Vagina (tissue), 2 donors: Measurements from ENCODE around the gene KRTAP10-3. TPM values are rescaled to one million over a fixed set of nuclear protein-coding genes. Genes with fewer than 3 reads are reported as not detected.
A peak's percentile ranks its signal among the peaks of the same experiment; 100 is the strongest.
"Not testable (repeated sequence)": the region's sequence is repeated elsewhere in the genome, so short reads cannot be mapped to it uniquely, and the experiment has no call there.

Source experiments
- DNase-seq, 2 donors: peaks; one replicate each; pipeline ENCODE4 v3.0.0-alpha.2; 2017; ENCODE audit errors: extremely low spot score in 2 of 2
- H3K27ac ChIP-seq: fragments of 200-600 bp; sonication (generic); one replicate; pipeline ENCODE4 v1.5.1; 2019
- H3K27me3 ChIP-seq: fragments of 200-600 bp; sonication (generic); one replicate; pipeline ENCODE4 v1.5.1; 2019
- H3K36me3 ChIP-seq, 2 donors: fragments of 200-600 bp; sonication (generic); one replicate each; pipeline ENCODE4 v1.5.1; 2017 to 2019
- H3K4me1 ChIP-seq: fragments of 200-600 bp; sonication (generic); one replicate; pipeline ENCODE4 v1.5.1; 2019
- H3K4me3 ChIP-seq, 2 donors: fragments of 200-600 bp; sonication (generic); 1 replicate in 1 of 2; 2 replicates in 1 of 2; pipeline ENCODE4 v1.5.1; 2016 to 2019
- H3K9me3 ChIP-seq: fragments of 200-600 bp; sonication (generic); one replicate; pipeline ENCODE4 v1.5.1; 2019
- POLR2A ChIP-seq, 2 donors: fragments of 450-650 bp; IDR thresholded peaks; one replicate each; pipeline ENCODE4 v1.6.1; 2017; ENCODE audit warnings: antibody characterized with exemption in 2 of 2, mild to moderate bottlenecking in 2 of 2, moderate library complexity in 2 of 2
- POLR2AphosphoS5 ChIP-seq, 2 donors: sonication (generic); formaldehyde crosslinking; IDR thresholded peaks; one replicate each; pipeline ENCODE4 v1.9.0; 2017; ENCODE audit warnings: antibody characterized with exemption in 2 of 2, mild to moderate bottlenecking in 2 of 2, low read depth in 1 of 2; ENCODE audit not compliant: insufficient read depth in 1 of 2
- intact Hi-C: fragments of 100-400 bp; cut with DNase I; formaldehyde crosslinking; loops from one replicate; pipeline ENCODE4 v1.15.1; 2023
- total RNA-seq: library from RNA; depleted of rRNA; stranded (reverse); fragments of >200 nt; gene quantifications from one replicate; pipeline ENCODE4 v1.2.3, GENCODE V29; 2016
- TF ChIP-seq, protein P1 (sequence below), 3 experiments: fragments of 450-650 bp in 2 of 3; fragments of 200-600 bp in 1 of 3; sonication (generic) in 1 of 3; IDR thresholded peaks; one replicate each; pipeline ENCODE4 v1.5.1; 2017 to 2019; ENCODE audit warnings: antibody characterized with exemption in 3 of 3, mild to moderate bottlenecking in 2 of 3, moderate library complexity in 2 of 3

Gene KRTAP10-3
- total RNA-seq, 1 donor from 2014 or later, result not detected

DNA sequence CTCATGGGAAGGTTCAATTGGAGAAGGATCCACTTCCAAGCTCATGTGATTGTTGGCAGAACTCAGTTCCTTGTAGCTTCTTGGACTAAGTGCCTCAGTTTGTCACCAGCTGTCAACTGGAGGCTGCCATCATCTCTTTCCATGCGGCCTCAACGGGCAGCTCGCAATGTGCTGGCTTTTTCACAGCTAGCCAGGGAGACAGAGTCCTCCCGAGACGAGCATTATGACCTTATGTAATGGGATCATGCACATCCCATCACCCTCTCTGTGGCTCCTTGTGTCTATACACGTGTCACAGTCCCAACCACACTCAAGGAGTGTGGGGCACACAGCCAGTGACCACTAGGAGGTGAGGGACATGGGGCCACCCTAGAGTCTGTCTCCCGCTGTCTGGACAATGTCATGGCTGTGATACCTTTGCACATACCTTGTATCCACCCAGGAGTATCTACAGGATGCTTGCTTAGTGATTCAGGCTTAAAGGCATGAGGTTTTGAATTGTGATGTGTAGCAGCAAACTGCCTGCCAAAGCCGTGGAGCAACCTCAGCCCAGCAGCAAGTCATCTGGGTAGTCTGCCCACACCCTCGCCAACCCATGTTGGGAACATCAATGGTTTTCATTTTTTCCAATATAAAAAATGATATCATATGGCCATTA, 37.6 kb upstream of the KRTAP10-3 start:
- no peaks in the 10 kb centered on the region for H3K27me3 ChIP-seq
- H3K4me3 ChIP-seq, result no peak overlapping the region
- no peak overlapping the region for H3K27ac ChIP-seq
- peak; percentile 75 to 79 for DNase-seq
- H3K9me3 ChIP-seq, result no peaks in the 10 kb centered on the region
- no peaks in the 10 kb centered on the region for H3K36me3 ChIP-seq
- intact Hi-C loops, result no loop called here
- no peak for TF ChIP-seq POLR2A (IDR thresholded peaks at IDR 0.05)
- H3K4me1 ChIP-seq, result no peaks in the 10 kb centered on the region

DNA sequence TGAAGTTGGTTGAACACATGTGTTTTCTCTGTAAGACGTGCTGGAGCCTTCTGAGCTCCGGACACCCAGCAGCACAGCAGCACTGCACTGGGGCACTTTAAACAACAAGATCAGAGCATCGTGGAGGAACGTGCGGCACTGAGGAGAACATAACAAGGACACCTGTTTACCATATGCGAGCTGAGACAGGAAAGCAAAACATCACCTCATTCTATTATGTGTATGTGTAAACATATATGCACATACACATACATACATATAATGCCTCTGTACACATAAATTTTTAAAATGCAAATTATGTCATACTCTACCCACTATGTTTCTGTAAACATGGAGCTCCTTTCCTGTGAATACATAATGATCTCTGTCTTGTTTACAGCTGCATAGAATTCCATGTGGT, 36.9 kb upstream of the KRTAP10-3 start:
- H3K4me3 ChIP-seq, result no peak overlapping the region
- H3K9me3 ChIP-seq, result no peaks in the 10 kb centered on the region
- no peaks in the 10 kb centered on the region for H3K4me1 ChIP-seq
- DNase-seq, result peak in 1 of 2 donors; percentile 37
- H3K27ac ChIP-seq, result no peak overlapping the region
- no peaks in the 10 kb centered on the region for H3K36me3 ChIP-seq
- H3K27me3 ChIP-seq, result no peaks in the 10 kb centered on the region
- TF ChIP-seq POLR2AphosphoS5 (IDR thresholded peaks at IDR 0.05; ENCODE audit: insufficient read depth in 1 of 2, low read depth in 1 of 2), result no peak
- TF ChIP-seq, protein P1, sequence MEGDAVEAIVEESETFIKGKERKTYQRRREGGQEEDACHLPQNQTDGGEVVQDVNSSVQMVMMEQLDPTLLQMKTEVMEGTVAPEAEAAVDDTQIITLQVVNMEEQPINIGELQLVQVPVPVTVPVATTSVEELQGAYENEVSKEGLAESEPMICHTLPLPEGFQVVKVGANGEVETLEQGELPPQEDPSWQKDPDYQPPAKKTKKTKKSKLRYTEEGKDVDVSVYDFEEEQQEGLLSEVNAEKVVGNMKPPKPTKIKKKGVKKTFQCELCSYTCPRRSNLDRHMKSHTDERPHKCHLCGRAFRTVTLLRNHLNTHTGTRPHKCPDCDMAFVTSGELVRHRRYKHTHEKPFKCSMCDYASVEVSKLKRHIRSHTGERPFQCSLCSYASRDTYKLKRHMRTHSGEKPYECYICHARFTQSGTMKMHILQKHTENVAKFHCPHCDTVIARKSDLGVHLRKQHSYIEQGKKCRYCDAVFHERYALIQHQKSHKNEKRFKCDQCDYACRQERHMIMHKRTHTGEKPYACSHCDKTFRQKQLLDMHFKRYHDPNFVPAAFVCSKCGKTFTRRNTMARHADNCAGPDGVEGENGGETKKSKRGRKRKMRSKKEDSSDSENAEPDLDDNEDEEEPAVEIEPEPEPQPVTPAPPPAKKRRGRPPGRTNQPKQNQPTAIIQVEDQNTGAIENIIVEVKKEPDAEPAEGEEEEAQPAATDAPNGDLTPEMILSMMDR (IDR thresholded peaks at IDR 0.05), result no peak
- no peak for TF ChIP-seq POLR2A (IDR thresholded peaks at IDR 0.05)
- intact Hi-C loops, result no loop called here

DNA sequence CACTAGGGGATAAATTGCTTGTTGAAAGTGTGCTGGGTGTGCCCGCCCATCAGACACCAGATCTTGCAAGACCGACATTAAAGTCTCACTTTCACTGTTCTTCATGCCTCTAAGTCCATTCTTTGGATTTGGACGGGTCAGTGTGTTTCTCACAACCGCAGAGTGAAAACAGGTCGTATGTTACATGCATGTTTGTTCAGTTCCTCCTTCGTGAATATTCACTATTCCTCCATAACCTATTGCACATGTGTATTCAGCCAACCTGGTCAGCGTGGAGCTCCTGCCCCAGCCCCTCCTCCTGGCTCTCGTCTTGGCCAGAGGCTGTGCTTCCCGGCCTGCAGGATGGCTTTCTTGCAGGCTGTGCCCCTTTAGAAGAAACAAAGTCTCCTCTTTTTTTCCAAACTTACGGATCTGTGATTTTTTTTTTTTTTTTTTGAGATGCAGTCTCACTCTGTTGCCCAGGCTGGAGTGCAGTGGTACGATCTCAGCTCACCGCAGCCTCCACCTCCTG, 35.9 kb upstream of the KRTAP10-3 start:
- TF ChIP-seq, protein P1 (IDR thresholded peaks at IDR 0.05), result no peak
- TF ChIP-seq POLR2A (IDR thresholded peaks at IDR 0.05) (no peak), POLR2AphosphoS5 (IDR thresholded peaks at IDR 0.05; ENCODE audit: insufficient read depth in 1 of 2, low read depth in 1 of 2) (no peak)
- H3K36me3 ChIP-seq, result no peaks in the 10 kb centered on the region
- H3K27ac ChIP-seq, result no peak overlapping the region
- no peaks in the 10 kb centered on the region for H3K27me3 ChIP-seq
- no peaks in the 10 kb centered on the region for H3K9me3 ChIP-seq
- DNase-seq, result peak; percentile 4 to 11
- H3K4me1 ChIP-seq, result no peaks in the 10 kb centered on the region
- no peak overlapping the region for H3K4me3 ChIP-seq
- intact Hi-C loops, result no loop called here

DNA sequence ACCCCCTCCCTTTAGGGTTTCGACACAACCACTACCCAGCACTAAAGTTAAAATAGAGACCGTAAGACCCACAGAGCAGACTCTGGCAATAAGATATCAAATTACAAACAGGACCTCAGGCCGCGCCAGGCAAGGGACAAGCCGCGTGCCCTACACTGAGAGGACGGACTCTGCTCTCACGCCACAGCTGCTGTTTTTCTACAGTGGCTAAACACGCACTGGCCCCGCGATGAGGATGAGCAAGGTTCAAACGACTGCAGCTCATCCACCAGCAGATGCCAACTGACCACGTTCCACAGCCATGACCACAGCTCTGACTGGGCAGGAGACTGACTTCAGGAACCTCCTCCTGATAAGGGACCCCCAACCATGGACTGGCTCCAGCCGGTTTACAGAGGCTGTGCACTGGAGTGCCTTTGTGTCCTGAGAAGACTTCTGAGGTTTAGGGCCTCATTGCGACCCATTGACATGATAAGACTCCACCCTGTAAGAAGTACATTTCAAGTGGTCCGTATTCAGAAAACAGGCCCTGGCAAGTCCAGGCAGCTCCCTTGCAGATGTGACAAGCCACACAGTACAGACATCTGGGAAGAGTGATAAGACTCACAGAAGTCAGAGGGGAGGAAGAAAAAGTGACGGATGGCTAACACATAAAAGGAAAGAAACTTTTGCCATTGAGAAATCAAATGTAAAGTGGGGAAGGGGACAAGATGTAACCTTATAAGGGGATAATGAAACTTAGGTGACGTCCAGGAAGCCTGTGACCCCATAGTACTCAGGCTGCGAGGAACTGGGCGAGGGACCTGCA, 35.2 kb upstream of the KRTAP10-3 start:
- Histone ChIP-seq H3K4me1 (no peaks in the 10 kb centered on the region), H3K27me3 (no peaks in the 10 kb centered on the region), H3K36me3 (no peaks in the 10 kb centered on the region), H3K27ac (no peak overlapping the region), H3K9me3 (no peaks in the 10 kb centered on the region), H3K4me3 (no peak overlapping the region)
- TF ChIP-seq POLR2AphosphoS5 (IDR thresholded peaks at IDR 0.05; ENCODE audit: insufficient read depth in 1 of 2, low read depth in 1 of 2) (no peak), POLR2A (IDR thresholded peaks at IDR 0.05) (no peak)
- TF ChIP-seq, protein P1 (IDR thresholded peaks at IDR 0.05), result no peak
- intact Hi-C loops, result no loop called here
- DNase-seq, result peak; percentile 40 to 64

DNA sequence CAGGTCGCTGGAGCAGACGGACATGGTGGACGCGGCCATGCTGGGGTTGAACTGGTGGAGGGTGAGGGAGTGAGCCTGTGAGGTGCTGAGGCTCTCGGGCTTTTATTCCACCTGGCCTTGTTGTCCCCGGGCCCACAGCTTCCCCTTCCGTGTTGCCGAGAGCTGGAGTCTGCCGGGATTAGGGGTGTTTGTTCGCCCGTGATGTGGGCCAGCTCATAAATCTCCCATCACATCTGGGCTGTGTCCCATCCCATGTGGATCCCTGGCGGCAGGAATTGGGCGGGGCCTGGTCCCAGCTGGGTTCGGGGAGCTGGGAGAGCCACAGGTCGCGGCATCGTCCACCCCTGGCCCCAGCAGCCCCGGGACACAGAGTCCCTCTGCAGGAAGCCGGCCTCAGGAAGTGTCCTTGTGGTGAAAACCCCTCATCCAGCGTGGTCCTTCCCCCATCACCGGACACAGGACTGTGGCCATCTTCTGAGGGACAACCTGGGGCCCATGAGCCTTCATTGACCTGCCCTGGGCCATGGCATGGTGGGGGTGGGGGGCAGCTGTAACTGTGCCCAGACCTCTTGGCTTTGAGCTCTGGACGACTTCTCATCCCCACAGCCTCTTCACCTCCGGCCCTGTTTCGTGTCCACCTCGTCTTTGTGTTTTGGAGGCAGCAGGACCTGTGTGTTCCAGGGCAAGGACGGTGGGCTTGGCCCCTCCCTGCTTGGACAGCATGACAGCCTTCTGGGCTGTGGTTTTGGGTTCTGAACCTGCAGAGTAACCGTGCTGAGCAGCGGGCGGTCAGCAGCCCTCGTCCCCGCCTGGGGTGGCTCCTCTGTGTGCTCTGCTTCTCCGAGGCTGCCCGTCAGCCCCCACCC, 34.1 kb upstream of the KRTAP10-3 start, which contains the start of gene KRTAP10-6:
Gene KRTAP10-6 (minus strand): TSS at position 60 of the 866 bp plus-strand sequence. CDS start 21 bp downstream, at position 39.
- intact Hi-C loops, result no loop called here
- H3K4me3 ChIP-seq, result no peak within 1 kb of the TSS
- H3K36me3 ChIP-seq, result no peaks in the 10 kb centered on the region
- no peaks in the 10 kb centered on the region for H3K4me1 ChIP-seq
- H3K27ac ChIP-seq, result no peak within 1 kb of the TSS
- no peak for TF ChIP-seq POLR2A (IDR thresholded peaks at IDR 0.05)
- TF ChIP-seq, protein P1 (IDR thresholded peaks at IDR 0.05), result no peak
- TF ChIP-seq POLR2AphosphoS5 (IDR thresholded peaks at IDR 0.05; ENCODE audit: insufficient read depth in 1 of 2, low read depth in 1 of 2), result no peak
- H3K27me3 ChIP-seq, result no peaks in the 10 kb centered on the region
- H3K9me3 ChIP-seq, result no peaks in the 10 kb centered on the region
- peak; percentile 65 to 95 for DNase-seq

DNA sequence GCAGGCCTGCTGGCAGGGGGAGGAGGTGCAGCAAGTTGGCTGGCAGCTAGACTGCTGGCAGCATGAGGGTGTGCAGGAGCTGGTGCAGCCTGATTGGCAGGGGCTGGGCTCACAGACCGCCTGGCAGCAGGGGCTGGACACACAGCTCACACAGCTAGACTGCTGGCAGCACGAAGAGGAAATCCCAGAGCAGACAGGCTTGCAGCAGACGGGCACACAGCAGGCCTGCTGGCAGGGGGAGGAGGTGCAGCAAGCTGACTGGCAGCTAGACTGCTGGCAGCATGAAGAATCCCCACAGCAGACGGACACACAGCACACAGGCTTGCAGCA, 33.2 kb upstream of the KRTAP10-3 start:
- H3K9me3 ChIP-seq, intact Hi-C loops, H3K36me3 ChIP-seq, H3K4me3 ChIP-seq, H3K4me1 ChIP-seq, DNase-seq, H3K27ac ChIP-seq, H3K27me3 ChIP-seq: not testable (repeated sequence)

DNA sequence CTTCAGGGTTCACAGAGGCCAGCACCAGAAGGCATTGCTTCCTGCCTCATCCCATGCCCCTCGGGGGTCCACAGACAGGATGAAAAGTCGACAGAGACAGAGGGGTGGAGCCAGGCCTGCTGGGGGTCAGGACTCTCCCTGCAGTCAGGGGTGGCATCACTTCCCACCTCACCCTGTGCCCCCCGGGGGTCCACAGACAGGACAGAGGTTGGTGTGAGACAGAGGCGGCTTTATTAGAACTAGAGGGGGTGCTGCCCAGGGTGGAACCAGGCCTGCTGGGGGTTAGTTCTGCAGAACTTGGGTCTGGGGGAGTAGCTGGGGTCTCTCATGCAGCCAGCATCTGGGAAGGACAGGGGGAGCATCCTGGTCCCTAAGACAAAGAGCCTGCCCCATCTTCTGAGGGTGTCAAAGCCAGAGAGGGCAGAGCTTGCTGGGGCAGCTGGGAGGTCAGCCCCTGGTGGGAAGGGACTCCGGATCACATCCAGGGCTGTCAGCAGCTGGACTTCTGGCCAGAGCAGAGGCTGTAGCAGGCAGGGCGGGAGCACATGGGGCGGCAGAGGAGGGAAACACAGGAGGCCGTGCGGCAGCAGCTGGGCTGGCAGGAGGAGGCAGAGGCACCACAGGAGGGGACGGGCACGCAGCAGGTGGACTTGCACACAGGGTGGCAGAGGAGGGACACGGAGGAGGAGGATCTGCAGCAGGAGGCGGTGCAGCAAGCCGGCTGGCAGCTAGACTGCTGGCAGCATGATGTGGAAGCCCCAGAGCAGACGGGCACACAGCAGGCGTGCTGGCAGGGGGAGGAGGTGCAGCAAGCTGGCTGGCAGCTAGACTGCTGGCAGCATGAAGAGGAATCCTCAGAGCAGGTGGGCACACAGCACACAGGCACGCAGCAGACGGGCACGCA, 32.6 kb upstream of the KRTAP10-3 start:
- intact Hi-C loops, result not testable (repeated sequence)

More for the DNA sequence above, 32.6 kb upstream of the KRTAP10-3 start:
- peak; percentile 54 to 93 for DNase-seq
- not testable (repeated sequence) for H3K9me3 ChIP-seq, H3K36me3 ChIP-seq, H3K27ac ChIP-seq, H3K27me3 ChIP-seq, H3K4me1 ChIP-seq, H3K4me3 ChIP-seq
